Measurements from ENCODE around the gene AAK1.

AAK1 gene

DNA sequence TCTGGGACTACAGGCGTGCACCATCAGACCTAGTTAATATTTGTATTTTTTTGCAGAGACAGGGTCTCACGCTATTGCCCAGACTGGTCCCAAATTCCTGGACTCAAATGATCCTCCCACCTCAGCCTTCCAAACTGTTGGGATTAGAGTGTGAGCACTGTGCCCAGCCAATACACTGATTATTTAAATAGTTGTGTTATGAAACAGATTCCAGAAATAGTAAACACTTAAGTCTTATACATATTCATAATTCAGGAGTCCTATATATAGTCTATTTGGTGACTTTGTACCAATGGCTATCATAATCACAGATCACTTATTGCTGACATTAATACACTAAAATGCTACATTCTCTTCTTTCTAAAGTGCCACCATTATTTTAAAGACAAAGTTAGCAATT lies 219.1 kb downstream of the AAK1 start:
- TF ChIP-seq CTCF (IDR thresholded peaks at IDR 0.05) = no peak

- no peak for TF ChIP-seq CTCF (IDR thresholded peaks at IDR 0.05)
Observed at GRCh38 chr2:69422198-69422597, 221.3 kb downstream of the AAK1 start.

DNA sequence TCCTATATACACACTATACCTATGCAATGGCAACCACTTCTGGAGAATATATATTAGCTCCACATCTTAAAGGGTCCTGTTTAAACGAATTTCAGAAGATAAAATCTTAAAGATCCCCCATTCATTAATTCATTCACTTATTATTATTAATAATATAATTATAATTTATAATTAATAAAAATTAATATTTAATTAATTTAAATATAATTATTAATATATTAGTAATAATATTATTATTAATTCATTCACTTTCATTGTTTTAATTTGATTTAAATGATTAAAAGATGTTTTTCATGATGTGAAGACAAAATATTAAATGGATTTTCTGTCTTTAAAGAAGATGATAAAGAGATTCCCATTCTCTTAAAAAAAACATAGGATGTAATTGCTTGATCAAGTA lies 227.4 kb downstream of the AAK1 start:
- no peak for TF ChIP-seq CTCF (IDR thresholded peaks at IDR 0.05)

All from LNCAP (cell line).